ENCODE results near the gene FAM222B.
"Not testable (repeated sequence)": the region's sequence is repeated elsewhere in the genome, so short reads cannot be mapped to it uniquely, and the experiment has no call there.

DNA sequence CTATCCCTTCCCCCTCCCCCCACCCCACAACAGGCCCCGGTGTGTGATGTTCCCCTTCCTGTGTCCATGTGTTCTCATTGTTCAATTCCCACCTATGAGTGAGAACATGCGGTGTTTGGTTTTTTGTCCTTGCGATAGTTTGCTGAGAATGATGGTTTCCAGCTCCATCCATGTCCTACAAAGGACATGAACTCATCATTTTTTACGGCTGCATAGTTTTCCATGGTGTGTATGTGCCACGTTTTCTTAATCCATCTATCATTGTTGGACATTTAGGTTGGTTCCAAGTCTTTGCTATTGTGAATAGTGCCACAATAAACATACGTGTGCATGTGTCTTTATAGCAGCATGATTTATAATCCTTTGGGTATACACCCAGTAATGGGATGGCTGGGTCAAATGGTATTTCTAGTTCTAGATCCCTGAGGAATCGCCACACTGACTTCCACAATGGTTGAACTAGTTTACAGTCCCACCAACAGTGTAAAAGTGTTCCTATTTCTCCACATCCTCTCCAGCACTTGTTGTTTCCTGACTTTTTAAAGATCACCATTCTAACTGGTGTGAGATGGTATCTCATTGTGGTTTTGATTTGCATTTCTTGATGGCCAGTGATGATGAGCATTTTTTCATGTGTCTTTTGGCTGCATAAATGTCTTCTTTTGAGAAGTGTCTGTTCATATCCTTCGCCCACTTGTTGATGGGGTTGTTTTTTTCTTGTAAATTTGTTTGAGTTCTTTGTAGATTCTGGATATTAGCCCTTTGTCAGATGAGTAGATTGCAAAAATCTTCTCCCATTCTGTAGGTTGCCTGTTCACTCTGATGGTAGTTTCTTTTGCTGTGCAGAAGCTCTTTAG is 106.4 kb downstream of the FAM222B start:
- TF ChIP-seq POLR2A (IDR thresholded peaks at IDR 0.05; ENCODE audit: low read depth, low read length); CTCF (conservative IDR thresholded peaks at IDR 0.05; ENCODE audit: low read depth, low read length); RFX5 (IDR thresholded peaks at IDR 0.05; ENCODE audit: low read depth, low read length); MAZ (IDR thresholded peaks at IDR 0.05; ENCODE audit: borderline replicate concordance, low read depth, low read length); RAD21 (IDR thresholded peaks at IDR 0.05; ENCODE audit: low read length); SMC3 (IDR thresholded peaks at IDR 0.05; ENCODE audit: low read depth, low read length); BHLHE40 (IDR thresholded peaks at IDR 0.05; ENCODE audit: low read depth, low read length); NFE2L2 (IDR thresholded peaks at IDR 0.05; ENCODE audit: low read depth, low read length); MXI1 (IDR thresholded peaks at IDR 0.05; ENCODE audit: borderline replicate concordance, low read depth, low read length); CEBPB (IDR thresholded peaks at IDR 0.05; ENCODE audit: low read depth, low read length): not testable (repeated sequence)
- TF ChIP-seq, protein P1, sequence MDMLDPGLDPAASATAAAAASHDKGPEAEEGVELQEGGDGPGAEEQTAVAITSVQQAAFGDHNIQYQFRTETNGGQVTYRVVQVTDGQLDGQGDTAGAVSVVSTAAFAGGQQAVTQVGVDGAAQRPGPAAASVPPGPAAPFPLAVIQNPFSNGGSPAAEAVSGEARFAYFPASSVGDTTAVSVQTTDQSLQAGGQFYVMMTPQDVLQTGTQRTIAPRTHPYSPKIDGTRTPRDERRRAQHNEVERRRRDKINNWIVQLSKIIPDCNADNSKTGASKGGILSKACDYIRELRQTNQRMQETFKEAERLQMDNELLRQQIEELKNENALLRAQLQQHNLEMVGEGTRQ (IDR thresholded peaks at IDR 0.05; ENCODE audit: low read depth, low read length), result not testable (repeated sequence)

Data from IMR-90 (cell line).